Tibial artery (tissue), 4 donors: ENCODE data around the gene BARX1.

Experiments
- DNase-seq, 2 donors: peaks; one replicate each; pipeline ENCODE4 v3.0.0-alpha.2; 2019
- H3K27ac ChIP-seq, 2 donors: fragments of 200-600 bp; sonication (generic) in 1 of 2; 1 replicate in 1 of 2; 2 replicates in 1 of 2; pipeline ENCODE4 v1.5.1; 2018 to 2019; ENCODE audit warnings: mild to moderate bottlenecking in 1 of 2
- H3K27me3 ChIP-seq, 2 donors: fragments of 200-600 bp; sonication (generic) in 1 of 2; one replicate each; pipeline versions ENCODE4 v1.5.1 to v1.6.0; 2016 to 2019
- H3K36me3 ChIP-seq, 3 donors: fragments of 200-600 bp; sonication (generic) in 2 of 3; one replicate each; pipeline ENCODE4 v1.5.1; 2016 to 2019; ENCODE audit warnings: mild to moderate bottlenecking in 2 of 3
- H3K4me1 ChIP-seq, 4 donors: fragments of 200-600 bp; sonication (generic) in 2 of 4; 1 replicate in 3 of 4; 2 replicates in 1 of 4; pipeline ENCODE4 v1.5.1; 2016 to 2019
- H3K4me3 ChIP-seq, 2 donors: fragments of 200-600 bp; sonication (generic) in 1 of 2; 1 replicate in 1 of 2; 2 replicates in 1 of 2; pipeline ENCODE4 v1.5.1; 2018 to 2019; ENCODE audit warnings: mild to moderate bottlenecking in 2 of 2
- H3K9me3 ChIP-seq, 3 donors: fragments of 200-600 bp; sonication (generic) in 1 of 3; one replicate each; pipeline ENCODE4 v1.5.1; 2016 to 2019
- CTCF ChIP-seq, 2 experiments: fragments of 200-600 bp in 1 of 2; fragments of 450-650 bp in 1 of 2; IDR thresholded peaks; one replicate each; pipeline ENCODE4 v1.5.1; 2017 to 2019; ENCODE audit warnings: antibody characterized with exemption in 2 of 2, mild to moderate bottlenecking in 1 of 2, moderate library complexity in 1 of 2
- intact Hi-C: fragments of 100-400 bp; cut with DNase I; formaldehyde crosslinking; loops from one replicate; pipeline ENCODE4 v1.15.0; 2023; ENCODE audit warnings: low total_unique reads

Gene BARX1

DNA sequence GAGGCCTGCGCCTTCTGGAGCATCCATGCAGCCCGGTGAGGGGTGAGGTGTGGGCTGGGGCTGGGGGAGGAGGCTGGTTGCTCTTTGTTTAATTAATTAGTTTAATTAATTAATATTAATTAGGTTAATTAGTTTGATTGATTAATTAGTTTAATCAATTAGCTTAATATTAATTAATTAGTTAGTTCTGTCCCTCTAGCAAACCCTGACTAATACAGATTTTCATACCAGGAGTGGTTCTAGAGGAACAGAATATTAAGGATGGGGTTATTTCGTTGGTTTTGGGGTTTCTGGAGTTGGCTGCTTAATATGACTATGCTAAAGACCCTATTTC, 14.1 kb upstream of the BARX1 start:
- H3K27me3 ChIP-seq: peaks cover 0 to 30% of the 10 kb centered on the region in 2 donors
- TF ChIP-seq CTCF (IDR thresholded peaks at IDR 0.05): no peak
- no peaks in the 10 kb centered on the region for H3K36me3 ChIP-seq
- peaks cover 0 to 6% (median 4%) of the 10 kb centered on the region in 3 donors for H3K9me3 ChIP-seq
- no peak overlapping the region for H3K4me3 ChIP-seq
- intact Hi-C loops: no loop called here
- peaks cover 0 to 6% (median 0%) of the 10 kb centered on the region in 4 donors for H3K4me1 ChIP-seq
- no peak overlapping the region for H3K27ac ChIP-seq
- DNase-seq: no peak

DNA sequence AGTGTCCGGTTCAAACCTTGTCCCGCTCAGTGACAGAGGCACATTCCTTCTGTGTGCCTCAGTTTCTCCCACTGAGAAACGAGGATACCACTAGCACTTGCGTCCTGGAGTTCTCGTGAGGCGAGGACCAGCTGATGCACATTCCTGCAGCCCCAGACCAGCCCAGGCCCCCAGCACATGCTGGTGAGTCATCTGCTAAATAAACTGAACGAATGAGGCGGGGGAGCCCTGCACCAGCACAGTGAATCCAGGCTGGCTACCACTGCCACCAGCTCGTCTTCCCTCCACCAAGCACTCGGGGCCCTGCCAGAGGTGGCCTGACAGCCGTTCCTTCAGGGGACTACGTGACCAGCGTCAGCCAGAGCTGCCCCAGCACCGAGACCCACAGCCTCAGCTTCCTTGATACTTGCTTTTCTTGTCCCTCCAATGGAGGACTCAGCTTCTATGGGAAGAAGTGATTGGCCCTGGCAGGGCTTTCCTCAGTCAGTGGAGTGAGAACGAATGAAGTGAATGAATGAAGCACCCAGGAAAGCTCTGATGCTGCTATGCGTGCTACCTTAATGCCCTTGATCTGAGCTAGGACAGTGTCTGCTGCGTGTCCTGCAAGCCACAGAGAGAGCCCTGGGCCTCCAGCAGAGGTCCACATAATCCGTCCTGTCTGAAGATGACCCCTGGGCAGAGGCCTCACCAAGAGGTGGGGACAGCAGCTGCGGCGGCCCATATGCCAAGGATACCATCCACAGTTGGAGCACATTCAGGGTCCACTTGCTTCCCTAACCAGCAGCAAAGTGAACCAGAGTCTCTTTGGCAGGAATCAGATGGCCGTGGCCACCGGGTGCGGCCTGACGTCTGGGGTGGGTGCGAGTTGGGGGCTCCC, 13.5 kb upstream of the BARX1 start:
- H3K4me1 ChIP-seq: no peaks in the 10 kb centered on the region
- no peak for TF ChIP-seq CTCF (IDR thresholded peaks at IDR 0.05)
- peaks cover 0 to 30% of the 10 kb centered on the region in 2 donors for H3K27me3 ChIP-seq
- no peaks in the 10 kb centered on the region for H3K36me3 ChIP-seq
- no peak overlapping the region for H3K4me3 ChIP-seq
- H3K27ac ChIP-seq: no peak overlapping the region
- peaks cover 0 to 6% (median 4%) of the 10 kb centered on the region in 3 donors for H3K9me3 ChIP-seq
- intact Hi-C loops: no loop called here
- DNase-seq: no peak

DNA sequence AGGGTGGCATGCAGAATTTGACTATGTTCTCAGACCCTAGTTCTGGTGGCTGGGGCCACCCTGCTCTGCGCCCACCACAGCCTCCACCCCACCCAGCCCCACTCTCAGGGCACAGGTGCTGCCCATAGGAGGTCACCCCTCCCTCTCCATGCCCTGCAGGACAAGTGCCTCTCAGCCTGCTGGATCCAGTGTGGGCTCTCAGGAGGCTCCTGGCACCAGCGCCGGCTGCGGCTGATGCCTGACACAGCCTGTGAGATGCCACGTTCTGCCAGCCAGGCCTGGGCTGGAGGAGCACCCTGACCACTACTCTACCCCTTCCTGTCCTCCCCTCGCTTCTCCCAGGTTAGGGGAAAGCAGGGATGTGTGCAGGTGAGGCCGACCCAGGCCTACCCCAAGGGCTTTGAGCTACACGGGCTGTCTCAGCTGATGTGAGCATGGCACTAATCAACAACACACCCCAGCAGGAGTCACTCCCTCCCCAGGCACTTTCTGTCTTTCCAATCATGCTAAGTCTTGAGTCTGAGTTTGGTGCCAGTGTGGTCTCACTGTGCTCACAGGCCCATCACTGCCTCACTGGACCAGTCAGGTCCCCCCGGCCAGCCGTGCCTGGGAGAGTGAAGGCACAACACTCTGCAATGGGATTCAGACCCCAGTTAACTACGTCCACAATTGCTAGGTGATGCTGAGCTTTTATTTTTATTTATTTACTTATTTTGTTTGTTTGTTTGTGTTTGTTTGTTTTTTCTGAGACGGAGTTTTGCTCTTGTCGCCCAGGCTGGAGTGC, 12.1 kb upstream of the BARX1 start:
- no peak for DNase-seq
- H3K27ac ChIP-seq: no peak overlapping the region
- no peak for TF ChIP-seq CTCF (IDR thresholded peaks at IDR 0.05)
- no peaks in the 10 kb centered on the region for H3K36me3 ChIP-seq
- H3K27me3 ChIP-seq: peaks cover 0 to 30% of the 10 kb centered on the region in 2 donors
- peaks cover 0 to 13% (median 7%) of the 10 kb centered on the region in 4 donors for H3K4me1 ChIP-seq
- intact Hi-C loops: no loop called here
- H3K9me3 ChIP-seq: no peaks in the 10 kb centered on the region
- H3K4me3 ChIP-seq: no peak overlapping the region

DNA sequence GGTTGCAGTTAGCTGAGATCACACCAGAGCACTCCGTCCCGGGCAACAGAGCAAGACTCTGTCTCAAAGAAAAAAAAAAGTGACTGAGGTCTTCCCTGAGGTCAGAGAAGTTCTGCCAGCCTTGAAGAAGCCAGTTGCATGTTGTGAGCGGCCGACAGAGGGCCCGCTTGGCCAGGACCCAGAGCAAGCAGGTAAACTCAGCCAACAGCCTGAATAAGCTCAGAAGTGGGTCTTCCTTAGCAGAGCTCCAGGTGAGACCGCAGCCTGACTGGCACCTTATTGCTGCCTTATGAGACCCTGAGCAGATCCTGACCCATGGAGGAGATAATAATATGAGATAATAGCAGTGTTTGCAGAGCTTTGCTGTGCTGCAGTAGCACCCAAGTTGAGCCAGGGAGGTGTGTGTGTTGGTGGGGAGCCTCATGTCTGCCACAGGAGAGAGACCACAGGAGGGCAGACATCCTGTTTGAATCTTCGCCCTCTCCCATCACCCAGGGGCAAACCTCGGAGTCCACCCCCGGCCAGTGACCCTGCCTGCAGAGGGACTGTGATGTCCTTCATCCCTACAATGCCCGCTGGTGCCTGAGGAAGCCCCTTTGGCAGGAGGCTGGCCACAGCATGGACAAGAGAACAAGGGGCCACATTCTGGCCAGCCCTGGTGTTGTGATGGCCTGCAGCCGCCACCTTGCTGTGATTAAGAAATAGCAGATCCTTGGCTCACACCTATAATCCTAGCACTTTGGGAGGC, 10.8 kb upstream of the BARX1 start:
- H3K27ac ChIP-seq: no peak overlapping the region
- H3K4me1 ChIP-seq: peaks cover 0 to 17% (median 7%) of the 10 kb centered on the region in 4 donors
- intact Hi-C loops: no loop called here
- H3K9me3 ChIP-seq: no peaks in the 10 kb centered on the region
- TF ChIP-seq CTCF (IDR thresholded peaks at IDR 0.05): no peak
- H3K27me3 ChIP-seq: peaks cover 0 to 37% of the 10 kb centered on the region in 2 donors
- no peaks in the 10 kb centered on the region for H3K36me3 ChIP-seq
- no peak for DNase-seq
- H3K4me3 ChIP-seq: no peak overlapping the region

- H3K4me3 ChIP-seq: no peak overlapping the region
- DNase-seq: no peak
- no peaks in the 10 kb centered on the region for H3K9me3 ChIP-seq
- intact Hi-C loops: loop anchor here (5.0 kb wide), 1 partner anchor 282 kb away; no protein-coding TSS in a partner anchor
- peaks cover 0 to 50% of the 10 kb centered on the region in 2 donors for H3K27me3 ChIP-seq
- H3K4me1 ChIP-seq: peaks cover 0 to 28% (median 17%) of the 10 kb centered on the region in 4 donors
- H3K27ac ChIP-seq: no peak overlapping the region
- no peak for TF ChIP-seq CTCF (IDR thresholded peaks at IDR 0.05)
- H3K36me3 ChIP-seq: no peaks in the 10 kb centered on the region
These were observed 9.5 kb upstream of the BARX1 start for GRCh38 chr9:93964685-93965084.
